AG10803 (cell line): Measurements from ENCODE around the gene EEF1E1.
A peak's percentile ranks its signal among the peaks of the same experiment; 100 is the strongest.

ENCODE experiments used
- DNase-seq: peaks from one replicate; pipeline ENCODE4 v3.0.0; 2010; ENCODE audit warnings: low read depth
- H3K4me3 ChIP-seq: 2 replicates; pipeline ENCODE4 v1.5.1; 2011; ENCODE audit warnings: mild to moderate bottlenecking, low read length, control low read depth
- CTCF ChIP-seq: conservative IDR thresholded peaks from 2 replicates; pipeline ENCODE4 v1.5.1; 2011; ENCODE audit warnings: mild to moderate bottlenecking, low read length, control low read depth, inconsistent platforms

EEF1E1 gene

DNA sequence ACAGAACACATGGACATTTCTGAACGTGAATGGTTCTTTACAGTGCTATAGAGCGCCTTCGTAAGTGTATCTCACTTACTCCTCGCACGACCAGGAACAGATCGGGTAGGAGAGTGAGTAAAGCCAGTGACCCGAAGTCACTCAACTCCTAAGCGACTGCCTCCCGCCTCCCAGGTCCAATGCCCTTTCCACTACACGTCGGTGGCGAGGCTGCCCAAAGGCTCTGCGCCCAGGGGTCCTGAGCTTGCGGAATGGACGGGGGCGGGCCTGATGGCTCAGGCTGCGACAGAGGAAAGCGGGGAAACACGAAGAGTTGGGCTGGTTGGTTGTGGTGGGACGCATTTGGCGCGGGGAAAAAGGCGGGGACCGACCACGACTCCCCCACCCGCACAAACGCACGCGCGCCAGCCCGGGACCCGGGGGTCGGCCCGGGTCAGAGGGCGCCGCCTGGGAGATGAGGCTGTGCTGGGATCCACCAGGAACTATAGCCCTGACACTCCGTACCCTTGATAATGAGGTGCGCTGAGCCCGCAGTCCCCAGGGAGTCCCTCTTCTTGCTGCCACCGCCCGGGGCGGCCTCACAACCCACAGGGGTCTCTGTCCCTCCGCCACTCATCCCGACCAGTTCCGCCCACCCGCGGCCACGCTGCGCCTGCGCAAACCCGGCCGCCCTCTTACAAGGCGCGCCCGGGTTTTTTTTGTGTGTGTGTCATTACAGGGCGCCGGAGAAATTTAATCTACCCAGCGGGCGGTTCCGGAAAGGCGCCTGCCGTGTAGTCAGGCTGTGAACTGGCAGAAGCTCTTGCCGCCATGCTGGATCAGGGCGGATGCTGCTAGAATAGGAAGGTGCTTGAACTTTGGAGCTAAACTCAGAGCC lies 38.3 kb downstream of the EEF1E1 start, which contains the start of gene BLOC1S5:
Gene BLOC1S5 (minus strand): TSS at position 629 of the 877 bp plus-strand sequence. CDS start 13 bp downstream, at position 616.
- peak within 1 kb of the TSS; percentile 89 for H3K4me3 ChIP-seq
- DNase-seq = peak; percentile 97
- TF ChIP-seq CTCF = no peak; the same call in 1 of the 2 replicates

DNA sequence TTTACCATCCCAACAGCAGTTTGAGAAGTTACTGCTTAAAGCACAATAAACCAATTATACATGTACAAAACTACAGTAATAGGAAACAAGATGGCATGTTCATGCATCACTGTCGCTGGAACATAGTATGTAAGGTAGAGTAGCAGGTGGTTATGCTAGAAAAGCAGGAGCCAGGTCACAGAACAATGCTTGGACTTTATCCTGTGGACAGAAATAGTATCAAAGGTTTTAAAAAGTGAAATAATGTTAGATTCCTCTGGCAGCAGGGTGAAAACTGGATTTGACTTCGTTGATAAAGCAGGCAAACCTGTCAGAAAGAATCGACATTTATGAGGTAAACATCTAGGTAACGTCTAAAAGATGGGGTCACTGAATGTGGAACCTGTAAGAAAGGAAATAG lies 40.6 kb downstream of the EEF1E1 start:
- DNase-seq = no peak
- no peak overlapping the region for H3K4me3 ChIP-seq
- no peak for TF ChIP-seq CTCF

DNA sequence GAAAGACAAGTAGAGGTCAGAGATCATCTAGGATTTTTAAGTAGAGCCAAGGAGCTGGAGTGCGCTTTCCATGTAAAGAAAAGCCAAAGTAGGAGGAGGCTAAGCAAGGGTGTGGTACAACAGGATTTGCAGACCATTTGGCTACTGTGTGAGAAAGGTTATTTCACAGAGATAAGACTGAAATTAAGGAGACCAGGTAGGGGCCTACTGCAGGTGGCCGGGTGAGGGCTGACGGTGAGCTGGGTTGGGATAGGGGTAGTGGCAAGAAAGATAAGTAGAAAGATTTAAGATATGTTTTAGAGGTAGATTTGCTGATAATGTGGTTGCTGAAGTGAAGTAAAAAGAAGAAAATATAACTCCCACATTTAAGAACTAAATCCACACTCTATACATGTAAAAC lies 42.0 kb downstream of the EEF1E1 start:
- TF ChIP-seq CTCF = no peak
- no peak overlapping the region for H3K4me3 ChIP-seq
- no peak for DNase-seq

DNA sequence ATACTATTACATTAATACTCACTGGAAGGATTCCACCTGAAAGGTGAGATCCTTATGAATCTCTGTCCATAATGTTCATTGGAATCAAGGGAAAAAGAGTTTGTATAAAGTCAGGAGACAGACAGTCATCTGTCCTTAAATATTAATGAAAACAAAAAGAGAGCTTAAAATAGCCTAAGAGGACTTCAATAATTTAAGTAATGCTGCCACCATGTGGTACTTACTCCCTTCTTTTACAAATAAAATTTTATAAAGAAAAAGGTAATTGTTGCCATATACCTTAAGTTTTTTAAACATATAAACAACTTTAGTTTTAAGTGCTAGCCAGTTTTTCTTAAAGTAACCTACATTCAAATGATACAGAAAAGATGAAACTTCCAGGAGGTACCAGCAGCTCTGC lies 43.2 kb downstream of the EEF1E1 start:
- peak; percentile 57 for DNase-seq
- no peak overlapping the region for H3K4me3 ChIP-seq
- TF ChIP-seq CTCF = peak; percentile 41

- no peak for TF ChIP-seq CTCF
- DNase-seq = no peak
- no peak overlapping the region for H3K4me3 ChIP-seq
These were observed 44.6 kb downstream of the EEF1E1 start for GRCh38 chr6:8057793-8058192.

DNA sequence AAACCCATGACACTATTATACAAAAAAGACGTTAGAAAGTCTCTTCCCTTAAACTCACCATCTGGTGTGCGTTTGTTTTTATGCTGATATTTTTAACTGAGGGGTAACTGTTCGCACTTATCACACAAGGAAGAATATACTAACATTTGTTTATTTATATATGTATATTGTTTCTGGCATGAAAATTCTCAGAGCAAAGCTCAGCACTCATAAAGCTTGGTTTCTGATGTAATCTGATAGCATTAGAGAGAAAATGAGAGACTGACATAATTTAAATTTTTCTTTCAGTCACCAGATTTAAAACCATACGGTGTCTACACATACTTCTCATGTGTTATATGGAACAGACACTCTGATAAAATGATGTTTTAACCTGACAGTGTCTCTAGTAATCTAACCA lies 45.1 kb downstream of the EEF1E1 start:
- no peak overlapping the region for H3K4me3 ChIP-seq

More for the DNA sequence above, 45.1 kb downstream of the EEF1E1 start:
- no peak for TF ChIP-seq CTCF
- DNase-seq = no peak
